ENCODE measurements around the gene GNG12. TPM values are rescaled to one million over a fixed set of nuclear protein-coding genes. Genes with fewer than 3 reads are reported as not detected.

GNG12 gene
- total RNA-seq, 3 donors from 2014 or later, result 0.16 to 0.30 (median 0.18) TPM

DNA sequence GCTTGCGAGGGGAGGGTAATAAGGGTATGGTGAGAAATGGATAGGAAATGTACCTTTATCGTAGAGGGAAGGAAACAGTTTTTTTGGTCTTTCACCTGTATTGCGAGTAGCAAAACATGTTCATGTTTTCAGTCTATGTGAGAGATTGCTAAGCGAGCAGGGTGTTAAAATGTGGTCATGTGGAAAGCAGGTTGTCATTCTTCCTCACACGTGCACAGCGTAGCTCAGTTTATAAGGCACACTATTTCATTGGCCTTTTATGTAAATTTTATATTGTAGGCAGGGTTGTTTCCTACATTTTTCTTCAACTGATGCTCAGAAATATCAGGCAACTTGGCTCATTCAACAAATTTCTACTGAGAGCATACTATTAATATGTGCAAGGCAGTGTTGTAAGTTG lies 18.5 kb upstream of the GNG12 start:
- peaks cover 10% of the 10 kb centered on the region for H3K27me3 Mint-ChIP-seq (ENCODE audit: low read depth)
- no peaks in the 10 kb centered on the region for H3K9me3 Mint-ChIP-seq
- no peaks in the 10 kb centered on the region for H3K36me3 Mint-ChIP-seq (ENCODE audit: insufficient read depth)
- no peak overlapping the region for H3K4me3 Mint-ChIP-seq
- ATAC-seq, result no peak
- no peak for DNase-seq
- no peaks in the 10 kb centered on the region for H3K4me1 Mint-ChIP-seq (ENCODE audit: low read depth)

DNA sequence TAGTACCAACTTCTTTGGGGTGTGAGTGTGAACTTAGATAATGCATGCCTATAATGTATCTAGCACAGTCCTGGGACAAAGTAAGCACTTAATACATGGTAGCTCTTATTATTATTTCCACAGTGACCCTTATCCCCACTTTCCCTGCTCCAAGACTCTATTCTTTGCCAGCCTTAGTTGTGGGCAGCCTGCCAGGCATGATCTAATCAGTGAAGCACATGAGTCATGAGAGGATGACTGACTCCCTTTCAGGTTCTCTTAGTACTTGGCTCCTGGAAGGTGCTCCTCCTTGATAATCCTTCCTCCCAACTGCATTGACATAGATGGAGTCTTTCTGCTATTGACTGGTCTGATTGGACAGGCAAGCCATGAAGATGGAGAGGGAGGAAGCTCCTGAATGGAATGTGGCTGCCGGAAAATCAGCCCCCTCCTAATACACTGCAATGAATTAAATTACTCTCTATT lies 17.4 kb upstream of the GNG12 start:
- peak in 1 of 2 donors; percentile 48 for ATAC-seq
- Mint-ChIP-seq H3K4me3 (no peak overlapping the region), H3K36me3 (ENCODE audit: insufficient read depth) (no peaks in the 10 kb centered on the region), H3K9me3 (no peaks in the 10 kb centered on the region), H3K27me3 (ENCODE audit: low read depth) (peaks cover 10% of the 10 kb centered on the region), H3K4me1 (ENCODE audit: low read depth) (no peaks in the 10 kb centered on the region)
- no peak for DNase-seq

DNA sequence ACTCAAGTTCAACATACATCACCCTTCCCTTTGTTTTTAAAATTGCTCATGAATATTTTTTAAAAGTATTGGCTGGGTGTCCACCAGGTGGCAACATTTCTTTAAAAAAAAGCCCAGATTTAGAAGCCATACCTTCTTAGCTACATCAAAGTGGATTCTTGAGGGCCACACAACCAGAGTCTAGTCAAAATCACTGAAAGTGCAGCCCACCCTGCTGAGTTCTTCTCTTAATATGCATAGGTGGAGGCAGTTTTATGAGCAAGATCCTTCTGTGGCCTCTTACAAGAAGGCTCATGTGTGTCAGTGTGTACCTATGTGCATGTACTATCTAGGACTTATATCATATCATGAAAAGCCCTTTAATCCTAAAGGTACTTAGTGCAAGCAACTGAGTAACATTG lies 16.9 kb upstream of the GNG12 start:
- no peak for ATAC-seq
- Mint-ChIP-seq H3K4me1 (ENCODE audit: low read depth) (no peaks in the 10 kb centered on the region), H3K27me3 (ENCODE audit: low read depth) (peaks cover 11% of the 10 kb centered on the region), H3K36me3 (ENCODE audit: insufficient read depth) (no peaks in the 10 kb centered on the region), H3K9me3 (no peaks in the 10 kb centered on the region), H3K4me3 (no peak overlapping the region)
- DNase-seq, result no peak

DNA sequence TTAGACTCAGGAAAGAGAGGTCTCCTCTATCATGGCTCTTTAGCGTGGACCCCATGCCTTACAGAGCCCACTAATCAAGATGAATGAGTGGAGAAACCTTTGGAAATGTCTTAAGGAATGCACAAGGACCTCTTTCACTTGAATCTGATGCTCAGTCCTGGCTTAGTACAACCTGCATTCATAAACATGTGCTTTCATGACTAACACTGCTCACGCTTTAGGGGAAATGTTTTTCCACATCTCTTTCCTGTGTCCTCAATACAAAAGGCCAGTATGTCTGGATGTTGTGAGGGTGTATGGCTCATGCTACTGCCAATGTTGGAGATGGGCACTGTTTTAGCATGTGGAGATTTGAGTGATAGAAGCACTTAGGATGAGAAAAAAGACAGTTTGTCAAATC lies 14.2 kb upstream of the GNG12 start:
- H3K4me1 Mint-ChIP-seq (ENCODE audit: low read depth), result no peaks in the 10 kb centered on the region
- H3K4me3 Mint-ChIP-seq, result no peak overlapping the region
- H3K9me3 Mint-ChIP-seq, result no peaks in the 10 kb centered on the region
- peaks cover 10% of the 10 kb centered on the region for H3K27me3 Mint-ChIP-seq (ENCODE audit: low read depth)
- ATAC-seq (no peak), DNase-seq (no peak)
- H3K36me3 Mint-ChIP-seq (ENCODE audit: insufficient read depth), result no peaks in the 10 kb centered on the region

DNA sequence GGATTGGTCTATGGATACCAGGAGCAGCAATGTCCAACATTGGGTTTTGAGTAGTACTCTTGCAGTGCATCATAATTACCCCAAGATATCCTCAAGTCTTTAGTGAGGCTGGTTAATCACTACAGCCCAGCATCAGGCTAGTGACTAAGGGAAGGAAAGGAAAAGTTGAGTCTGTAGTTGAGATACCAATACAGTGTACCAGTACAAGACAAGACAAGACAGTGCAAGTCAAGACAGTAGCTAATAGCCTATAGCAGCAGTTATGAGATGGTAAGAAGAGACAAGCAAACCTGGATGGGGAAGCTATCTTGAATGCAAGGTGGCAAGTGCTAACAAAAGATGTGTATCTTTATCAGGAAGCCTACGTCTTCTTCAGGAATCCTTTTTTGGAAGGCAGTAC lies 13.3 kb upstream of the GNG12 start:
- ATAC-seq, result no peak
- Mint-ChIP-seq H3K27me3 (ENCODE audit: low read depth) (peaks cover 10% of the 10 kb centered on the region), H3K9me3 (no peaks in the 10 kb centered on the region)

DNA sequence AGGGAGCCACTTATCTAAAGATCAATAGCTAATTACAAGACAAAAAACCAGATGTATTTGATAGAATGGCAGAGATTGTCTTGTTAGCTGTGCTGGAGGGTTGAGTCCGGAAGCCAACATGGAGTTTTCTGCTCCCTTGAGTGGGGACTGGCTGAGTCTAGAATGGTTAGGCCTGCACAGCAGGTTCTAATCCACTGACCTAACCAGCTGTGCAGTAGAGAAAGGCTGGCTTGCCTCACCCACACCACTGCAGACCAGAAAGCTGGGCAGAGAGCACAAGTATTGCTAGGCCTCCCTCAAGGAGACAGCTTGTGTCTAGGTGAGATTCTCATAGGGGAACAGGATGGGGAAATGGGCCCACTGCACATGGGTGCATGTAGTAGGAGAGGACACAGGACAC lies 11.7 kb upstream of the GNG12 start:
- no peaks in the 10 kb centered on the region for H3K9me3 Mint-ChIP-seq
- DNase-seq (no peak), ATAC-seq (no peak)
- H3K4me1 Mint-ChIP-seq (ENCODE audit: low read depth), result no peaks in the 10 kb centered on the region
- no peak overlapping the region for H3K4me3 Mint-ChIP-seq
- peaks cover 12% of the 10 kb centered on the region for H3K27me3 Mint-ChIP-seq (ENCODE audit: low read depth)
- no peaks in the 10 kb centered on the region for H3K36me3 Mint-ChIP-seq (ENCODE audit: insufficient read depth)

More for the DNA sequence above, 13.3 kb upstream of the GNG12 start:
- Mint-ChIP-seq H3K4me1 (ENCODE audit: low read depth) (no peaks in the 10 kb centered on the region), H3K4me3 (no peak overlapping the region), H3K36me3 (ENCODE audit: insufficient read depth) (no peaks in the 10 kb centered on the region)
- no peak for DNase-seq

DNA sequence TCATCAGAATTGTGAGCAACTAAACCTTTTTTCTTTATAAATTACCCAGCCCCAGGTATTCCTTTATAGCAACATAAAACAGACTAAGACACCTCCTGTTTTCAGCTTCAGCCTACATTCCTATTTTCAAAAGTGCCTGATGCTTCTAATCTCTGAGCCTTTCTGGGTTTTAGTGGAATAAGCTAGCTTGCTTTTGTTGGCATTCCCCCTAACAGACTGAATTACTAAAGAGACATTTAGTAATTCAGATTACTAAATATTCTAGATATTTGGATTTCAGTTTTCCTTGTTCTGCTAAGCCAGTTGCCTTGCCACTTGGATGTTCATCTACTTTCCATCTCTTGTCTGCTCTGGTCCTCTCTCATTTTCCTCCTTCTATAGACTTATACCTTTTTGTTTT lies 10.5 kb upstream of the GNG12 start:
- H3K36me3 Mint-ChIP-seq (ENCODE audit: insufficient read depth), result no peaks in the 10 kb centered on the region

DNA sequence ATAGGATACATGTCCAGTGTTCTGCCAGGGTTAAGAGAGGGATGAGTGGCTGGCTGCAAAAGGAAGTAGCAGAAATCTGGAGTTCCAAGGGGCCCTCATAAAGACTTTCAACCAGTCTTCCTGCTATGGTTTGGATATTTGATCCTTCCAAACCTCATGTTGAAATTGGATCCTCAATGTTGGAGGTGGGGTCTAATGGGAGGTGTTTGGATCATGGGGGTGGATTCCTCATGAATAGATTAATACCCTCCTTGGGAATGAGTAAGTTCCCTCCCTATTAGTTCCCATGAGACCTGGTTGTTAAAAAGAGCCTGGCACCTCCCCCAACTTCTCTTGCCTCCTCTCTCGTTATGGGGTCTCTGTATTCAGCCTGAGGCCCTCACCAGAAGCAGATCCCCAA lies 10.1 kb upstream of the GNG12 start:
- Mint-ChIP-seq H3K9me3 (no peaks in the 10 kb centered on the region), H3K4me1 (ENCODE audit: low read depth) (no peaks in the 10 kb centered on the region), H3K27me3 (ENCODE audit: low read depth) (peaks cover 10% of the 10 kb centered on the region), H3K4me3 (no peak overlapping the region), H3K36me3 (ENCODE audit: insufficient read depth) (no peaks in the 10 kb centered on the region)
- ATAC-seq (no peak), DNase-seq (no peak)

More for the DNA sequence above, 10.5 kb upstream of the GNG12 start:
- DNase-seq, result no peak
- H3K27me3 Mint-ChIP-seq (ENCODE audit: low read depth), result peaks cover 12% of the 10 kb centered on the region
- no peak for ATAC-seq
- H3K4me1 Mint-ChIP-seq (ENCODE audit: low read depth), result no peaks in the 10 kb centered on the region
- H3K9me3 Mint-ChIP-seq, result no peaks in the 10 kb centered on the region
- H3K4me3 Mint-ChIP-seq, result no peak overlapping the region

DNA sequence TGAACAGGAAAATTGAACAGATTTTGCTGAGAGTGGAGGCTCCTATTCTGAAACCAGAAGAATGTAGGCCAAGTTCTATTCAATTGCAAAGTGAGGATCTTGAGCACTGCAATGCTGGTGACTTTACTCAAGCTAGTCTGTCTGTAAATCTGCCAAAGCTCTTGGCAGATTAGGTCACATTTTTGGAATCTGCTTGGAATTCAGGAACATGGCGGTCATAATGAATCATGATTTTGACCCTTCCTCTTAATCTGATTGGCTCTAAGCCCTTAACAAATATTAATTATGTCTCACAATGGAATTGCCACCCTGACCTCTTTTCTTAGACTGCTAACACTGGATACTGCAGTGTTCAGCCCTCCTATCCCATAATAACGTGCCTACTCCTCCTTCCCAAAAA lies 7.2 kb upstream of the GNG12 start:
- ATAC-seq (no peak), DNase-seq (no peak)
- peaks cover 25% of the 10 kb centered on the region for H3K27me3 Mint-ChIP-seq (ENCODE audit: low read depth)
- H3K4me1 Mint-ChIP-seq (ENCODE audit: low read depth), result no peaks in the 10 kb centered on the region
- no peaks in the 10 kb centered on the region for H3K9me3 Mint-ChIP-seq
- H3K4me3 Mint-ChIP-seq, result no peak overlapping the region
- no peaks in the 10 kb centered on the region for H3K36me3 Mint-ChIP-seq (ENCODE audit: insufficient read depth)

DNA sequence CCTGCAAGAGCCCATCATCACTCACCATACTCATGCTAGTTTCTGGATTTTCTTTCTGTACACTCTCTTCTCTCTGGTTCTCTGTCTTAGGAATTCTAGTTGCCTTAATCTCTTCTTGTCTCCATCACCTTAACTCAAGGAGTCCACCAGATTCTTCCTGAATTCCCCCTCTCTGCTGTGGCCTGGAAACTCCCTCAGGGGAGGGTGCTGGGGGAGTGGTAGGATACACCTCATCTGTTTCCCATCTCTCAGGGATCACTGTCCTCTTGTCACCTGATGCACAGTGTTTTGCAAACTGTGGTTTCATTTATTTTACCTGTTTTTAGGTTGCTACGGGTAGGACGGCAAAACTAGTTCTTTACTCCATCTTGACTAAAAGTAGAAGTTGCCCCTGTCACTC lies 6.6 kb upstream of the GNG12 start:
- H3K36me3 Mint-ChIP-seq (ENCODE audit: insufficient read depth), result no peaks in the 10 kb centered on the region
- no peak overlapping the region for H3K4me3 Mint-ChIP-seq
- H3K4me1 Mint-ChIP-seq (ENCODE audit: low read depth), result no peaks in the 10 kb centered on the region
- DNase-seq (no peak), ATAC-seq (no peak)
- H3K9me3 Mint-ChIP-seq, result no peaks in the 10 kb centered on the region
- H3K27me3 Mint-ChIP-seq (ENCODE audit: low read depth), result peaks cover 24% of the 10 kb centered on the region

DNA sequence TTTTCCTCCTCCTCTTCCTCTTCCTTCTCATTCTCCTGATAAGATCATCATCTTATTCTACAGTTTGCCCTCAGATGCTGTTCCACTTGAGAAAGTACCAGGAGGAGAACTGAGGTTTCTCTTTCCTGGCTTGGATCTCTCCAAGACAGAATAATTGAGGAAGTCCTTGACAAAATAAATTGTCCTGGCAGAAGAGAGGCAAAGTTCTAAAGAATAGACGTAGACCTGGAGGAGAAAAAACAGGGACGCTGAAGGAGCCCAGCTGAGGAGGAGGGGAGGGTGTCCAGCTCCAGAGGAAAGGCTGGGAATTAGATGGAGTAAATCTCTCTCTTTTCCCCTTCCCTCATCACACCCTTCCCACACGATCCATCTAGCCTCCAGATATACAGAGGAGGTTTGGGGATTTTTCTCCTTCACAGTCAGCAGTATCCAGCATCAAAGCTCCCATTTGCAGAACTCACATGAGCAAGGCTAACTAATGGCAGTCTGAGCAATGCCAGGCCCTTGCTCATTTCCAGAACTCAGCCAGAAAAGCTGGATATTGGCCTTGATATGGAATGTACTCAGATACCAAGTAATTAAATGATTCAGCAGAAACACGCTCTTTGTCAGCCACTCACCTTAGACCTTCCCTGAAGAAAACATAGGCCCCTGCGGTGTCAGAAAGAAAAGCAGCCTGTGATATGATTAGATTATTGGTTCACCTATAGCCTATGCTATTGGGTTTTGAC lies 5.1 kb upstream of the GNG12 start:
- Mint-ChIP-seq H3K4me3 (no peak overlapping the region), H3K36me3 (ENCODE audit: insufficient read depth) (no peaks in the 10 kb centered on the region), H3K9me3 (no peaks in the 10 kb centered on the region), H3K27me3 (ENCODE audit: low read depth) (peaks cover 38% of the 10 kb centered on the region), H3K4me1 (ENCODE audit: low read depth) (peaks cover 2% of the 10 kb centered on the region)
- DNase-seq (no peak), ATAC-seq (no peak)

DNA sequence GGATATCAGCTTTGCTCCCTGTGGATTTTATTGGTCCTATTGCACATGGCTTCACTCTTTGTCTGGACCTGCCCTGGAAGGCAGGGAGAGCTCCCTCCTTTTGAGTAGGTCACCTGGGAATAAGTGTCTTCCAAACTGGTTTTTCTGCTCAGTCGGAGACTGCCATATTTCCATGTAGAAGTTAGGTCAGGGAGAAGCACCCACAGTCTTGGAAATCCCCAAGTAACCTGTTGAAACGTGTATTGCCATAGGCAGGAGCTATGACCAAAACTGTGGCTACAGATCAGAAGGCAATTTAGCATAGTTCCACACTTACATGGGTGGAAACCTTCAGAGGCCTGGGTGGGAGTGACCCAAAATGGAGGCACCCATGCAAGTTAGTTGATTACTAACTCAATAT lies 3.5 kb upstream of the GNG12 start:
- Mint-ChIP-seq H3K4me1 (ENCODE audit: low read depth) (peaks cover 9% of the 10 kb centered on the region), H3K4me3 (no peak overlapping the region), H3K9me3 (no peaks in the 10 kb centered on the region), H3K36me3 (ENCODE audit: insufficient read depth) (no peaks in the 10 kb centered on the region), H3K27me3 (ENCODE audit: low read depth) (peaks cover 47% of the 10 kb centered on the region)
- no peak for ATAC-seq
- DNase-seq, result no peak

DNA sequence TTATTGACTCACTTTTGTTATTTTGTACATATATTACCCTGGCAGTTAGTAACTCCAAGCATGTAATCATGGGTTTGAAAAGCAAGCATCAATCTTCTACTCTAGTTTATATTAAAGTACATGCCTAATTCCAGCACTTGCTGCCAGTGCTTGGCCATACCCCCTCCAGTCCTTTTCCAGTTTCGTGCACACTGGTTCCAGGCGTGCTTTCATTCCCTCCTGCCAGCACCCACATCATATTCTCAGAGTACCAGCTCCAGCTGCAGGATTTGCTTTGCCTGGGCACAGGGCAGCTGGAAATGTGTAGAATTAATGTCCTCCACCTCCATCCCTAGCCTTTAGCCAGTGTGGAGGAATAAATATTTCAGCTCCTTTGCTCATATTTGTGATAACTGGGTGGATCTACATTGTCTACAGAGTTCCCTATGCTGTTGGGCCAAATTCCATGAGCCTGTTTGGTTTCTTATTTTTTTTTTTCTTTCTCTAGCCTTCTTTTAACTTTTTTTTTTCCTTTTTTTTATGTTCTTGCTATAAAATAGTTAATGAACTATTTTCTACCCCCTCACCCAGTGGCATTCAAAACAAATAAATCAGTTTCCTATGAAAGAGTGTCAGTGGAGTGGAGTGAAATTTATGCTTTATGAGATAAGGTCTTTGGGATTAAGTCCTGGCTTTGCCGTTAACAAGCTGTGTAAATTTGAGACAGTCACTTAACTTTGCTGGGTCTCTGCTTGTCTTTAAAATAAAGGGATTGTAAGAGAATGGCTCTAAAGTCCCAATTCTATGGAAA lies 2.6 kb upstream of the GNG12 start:
- no peak for ATAC-seq
- Mint-ChIP-seq H3K27me3 (ENCODE audit: low read depth) (peaks cover 50% of the 10 kb centered on the region), H3K4me1 (ENCODE audit: low read depth) (peaks cover 10% of the 10 kb centered on the region), H3K4me3 (no peak overlapping the region), H3K36me3 (ENCODE audit: insufficient read depth) (no peaks in the 10 kb centered on the region), H3K9me3 (no peaks in the 10 kb centered on the region)
- DNase-seq, result no peak

DNA sequence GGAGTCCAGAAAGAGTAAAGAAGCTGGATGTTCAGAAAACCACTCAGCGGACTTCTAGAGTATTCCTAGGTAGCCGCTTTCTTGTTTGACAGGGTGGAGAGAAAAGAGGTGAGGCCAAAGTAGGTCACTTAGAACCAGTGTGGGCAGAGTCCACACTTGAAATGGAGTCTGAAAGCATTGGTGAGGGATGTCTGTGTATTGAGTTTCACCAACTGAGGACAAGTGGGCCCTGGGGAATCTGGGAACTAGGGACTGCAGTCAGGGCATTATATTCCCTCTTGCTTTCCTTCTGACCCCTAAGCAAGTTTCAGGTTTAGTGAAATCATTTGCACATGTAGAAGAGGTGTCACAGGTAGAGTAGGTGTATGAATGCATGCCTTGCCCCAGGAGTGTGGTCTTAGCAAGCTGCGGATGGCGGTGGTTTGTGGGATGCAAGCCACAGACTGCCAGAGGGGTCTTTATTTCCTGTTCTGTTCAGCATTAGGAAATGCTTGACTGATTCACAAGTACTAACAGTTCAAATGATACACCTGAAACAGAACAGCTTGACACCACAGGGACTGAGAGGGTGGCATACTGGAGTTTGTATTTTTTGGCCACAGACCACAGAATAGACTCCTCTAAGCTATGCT lies 1.1 kb upstream of the GNG12 start:
- Mint-ChIP-seq H3K4me3 (no peak overlapping the region), H3K36me3 (ENCODE audit: insufficient read depth) (no peaks in the 10 kb centered on the region), H3K9me3 (no peaks in the 10 kb centered on the region), H3K4me1 (ENCODE audit: low read depth) (peaks cover 10% of the 10 kb centered on the region), H3K27me3 (ENCODE audit: low read depth) (peaks cover 56% of the 10 kb centered on the region)
- ATAC-seq, result no peak
- DNase-seq, result no peak

DNA sequence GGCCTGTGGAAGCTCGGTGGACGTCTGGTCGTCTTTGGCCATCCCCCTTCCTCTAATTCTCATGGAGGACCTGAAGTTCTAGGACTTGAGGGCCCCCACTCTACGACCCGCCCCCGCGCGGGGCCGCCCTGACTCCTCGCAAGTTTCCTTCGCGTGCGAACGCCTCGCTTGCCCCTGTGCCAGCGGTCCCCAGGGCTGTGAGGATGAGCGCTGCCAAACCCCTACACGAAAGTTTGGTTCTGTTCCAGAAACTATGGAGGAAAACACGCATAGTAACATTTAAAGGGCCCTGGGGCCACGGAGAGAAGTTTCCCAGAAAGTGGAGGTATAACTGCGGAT lies 304 bp upstream of the GNG12 start:
- no peaks in the 10 kb centered on the region for H3K9me3 Mint-ChIP-seq
- H3K4me3 Mint-ChIP-seq, result peak overlapping the region; percentile 68
- no peaks in the 10 kb centered on the region for H3K36me3 Mint-ChIP-seq (ENCODE audit: insufficient read depth)
- ATAC-seq (peak in 1 of 2 donors; percentile 12), DNase-seq (no peak)
- peaks cover 10% of the 10 kb centered on the region for H3K4me1 Mint-ChIP-seq (ENCODE audit: low read depth)
- peaks cover 56% of the 10 kb centered on the region for H3K27me3 Mint-ChIP-seq (ENCODE audit: low read depth)
